Aortic smooth muscle cell (primary cell): ENCODE data around the gene DLL3. TPM values are rescaled to one million over a fixed set of nuclear protein-coding genes. Genes with fewer than 3 reads are reported as not detected.

ENCODE experiments used
- total RNA-seq: library from RNA; depleted of rRNA; stranded (reverse); fragments of >200 nt; gene quantifications from 2 replicates; pipeline ENCODE4 v1.2.3, GENCODE V29; 2014

The DLL3 gene, protein sequence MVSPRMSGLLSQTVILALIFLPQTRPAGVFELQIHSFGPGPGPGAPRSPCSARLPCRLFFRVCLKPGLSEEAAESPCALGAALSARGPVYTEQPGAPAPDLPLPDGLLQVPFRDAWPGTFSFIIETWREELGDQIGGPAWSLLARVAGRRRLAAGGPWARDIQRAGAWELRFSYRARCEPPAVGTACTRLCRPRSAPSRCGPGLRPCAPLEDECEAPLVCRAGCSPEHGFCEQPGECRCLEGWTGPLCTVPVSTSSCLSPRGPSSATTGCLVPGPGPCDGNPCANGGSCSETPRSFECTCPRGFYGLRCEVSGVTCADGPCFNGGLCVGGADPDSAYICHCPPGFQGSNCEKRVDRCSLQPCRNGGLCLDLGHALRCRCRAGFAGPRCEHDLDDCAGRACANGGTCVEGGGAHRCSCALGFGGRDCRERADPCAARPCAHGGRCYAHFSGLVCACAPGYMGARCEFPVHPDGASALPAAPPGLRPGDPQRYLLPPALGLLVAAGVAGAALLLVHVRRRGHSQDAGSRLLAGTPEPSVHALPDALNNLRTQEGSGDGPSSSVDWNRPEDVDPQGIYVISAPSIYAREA
- total RNA-seq, result 0.06 TPM in 1 of 2 replicates, not detected in the other

DNA sequence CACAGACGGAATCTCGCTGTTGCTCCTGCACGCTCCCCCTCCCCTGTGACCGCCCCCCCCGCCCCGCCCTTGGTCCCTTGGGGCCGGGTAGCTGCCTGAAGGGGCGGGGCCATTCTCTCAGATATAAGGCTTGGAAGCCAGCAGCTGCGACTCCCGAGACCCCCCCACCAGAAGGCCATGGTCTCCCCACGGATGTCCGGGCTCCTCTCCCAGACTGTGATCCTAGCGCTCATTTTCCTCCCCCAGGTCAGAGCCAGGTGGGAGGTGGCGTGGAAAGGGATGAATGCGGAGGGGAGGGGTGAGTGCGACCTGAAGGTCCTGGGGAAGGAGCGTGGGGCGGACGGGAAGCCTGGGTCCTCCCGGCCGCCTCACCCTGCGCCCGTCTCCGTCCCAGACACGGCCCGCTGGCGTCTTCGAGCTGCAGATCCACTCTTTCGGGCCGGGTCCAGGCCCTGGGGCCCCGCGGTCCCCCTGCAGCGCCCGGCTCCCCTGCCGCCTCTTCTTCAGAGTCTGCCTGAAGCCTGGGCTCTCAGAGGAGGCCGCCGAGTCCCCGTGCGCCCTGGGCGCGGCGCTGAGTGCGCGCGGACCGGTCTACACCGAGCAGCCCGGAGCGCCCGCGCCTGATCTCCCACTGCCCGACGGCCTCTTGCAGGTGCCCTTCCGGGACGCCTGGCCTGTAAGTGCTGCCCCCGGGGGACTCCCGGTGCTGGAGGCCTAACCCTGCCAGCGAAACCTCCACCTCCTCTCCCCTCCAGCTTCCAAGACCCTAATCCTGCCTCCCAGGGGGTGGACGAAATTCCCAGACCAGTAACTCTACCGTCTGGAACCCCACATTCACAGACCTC is at the start of gene DLL3:
TSS of gene DLL3 (plus strand) at position 150 of the 845 bp plus-strand sequence. CDS start at position 178, 28 bp downstream.

DNA sequence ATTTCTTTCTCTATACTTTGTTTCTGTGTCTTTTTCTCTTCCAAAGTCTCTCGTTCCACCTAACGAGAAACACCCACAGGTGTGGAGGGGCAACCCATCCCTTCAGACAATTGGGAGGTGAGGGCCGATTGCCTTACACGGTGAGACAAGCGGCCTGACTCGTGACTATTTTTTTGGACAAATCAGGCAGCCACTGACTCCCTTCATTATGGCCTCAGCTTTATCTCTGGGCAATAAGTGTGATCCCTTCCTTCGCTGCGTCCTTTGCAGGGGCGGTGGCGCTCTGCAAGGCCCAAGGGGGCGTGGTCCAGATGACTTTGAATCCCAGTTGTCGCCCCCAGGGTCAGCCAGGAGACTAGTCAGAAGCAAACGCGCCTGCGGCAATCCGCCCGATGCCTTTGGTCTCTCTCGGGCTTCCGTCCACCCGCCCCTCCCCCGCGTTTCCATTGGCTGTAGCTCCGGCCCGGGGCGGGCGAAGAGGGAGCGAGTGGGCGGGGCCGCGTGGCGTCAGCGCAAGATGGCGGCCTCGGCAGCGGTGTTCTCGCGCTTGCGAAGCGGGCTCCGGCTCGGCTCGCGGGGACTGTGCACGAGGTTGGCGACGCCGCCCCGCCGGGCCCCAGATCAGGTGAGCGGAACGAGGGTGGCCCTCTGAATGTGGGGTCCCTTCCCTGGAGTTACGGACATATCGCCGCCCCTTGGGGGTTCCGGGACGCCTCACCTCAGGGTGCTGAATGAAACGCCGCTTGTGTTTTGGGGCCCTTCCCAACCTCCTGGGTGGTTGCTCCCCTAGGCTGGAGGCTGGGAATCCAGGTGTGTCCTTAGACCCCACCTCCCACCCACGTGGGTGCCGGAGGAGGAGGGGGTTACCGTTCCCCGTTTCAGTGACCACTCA is 18.2 kb upstream of the DLL3 start, which contains the start of gene TIMM50:
TSS of gene TIMM50 (plus strand) at position 502 of the 892 bp plus-strand sequence. CDS start at position 518, 16 bp downstream.

DNA sequence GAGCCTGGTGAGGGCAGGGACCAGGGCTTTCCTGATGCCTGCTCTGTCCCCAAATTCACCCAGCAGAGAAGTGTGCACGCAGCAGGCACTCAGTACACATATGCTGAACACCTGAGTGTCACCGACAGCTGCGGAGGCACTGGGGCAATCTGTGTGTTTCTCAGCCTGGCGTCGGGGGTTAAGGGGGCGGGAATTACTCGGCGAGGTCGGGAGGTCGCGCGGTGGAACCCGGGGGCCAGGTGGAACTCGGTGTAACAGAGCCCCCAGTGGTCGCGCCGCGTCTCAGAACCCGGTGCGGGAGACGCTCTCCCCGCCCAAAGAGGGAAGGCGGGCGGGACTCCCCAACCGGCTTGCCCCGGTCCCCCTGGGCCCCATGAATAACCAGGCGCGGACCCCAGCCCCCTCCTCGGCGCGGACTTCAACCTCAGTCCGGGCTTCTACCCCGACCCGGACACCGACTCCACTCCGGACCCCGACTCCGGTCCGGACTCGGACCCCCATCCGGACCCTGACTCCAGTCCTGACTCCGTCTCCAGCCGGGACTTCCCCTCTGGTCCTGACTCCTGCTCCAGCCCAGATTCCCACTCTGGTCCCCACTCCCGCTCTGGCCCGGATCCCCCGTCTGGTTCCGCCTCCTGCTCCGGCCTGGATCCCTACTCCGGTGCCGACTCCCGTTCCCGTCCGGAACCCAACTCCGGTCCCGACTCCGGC is 16.2 kb downstream of the DLL3 start, which contains the start of gene SELENOV:
TSS of gene SELENOV (plus strand) at position 300 of the 711 bp plus-strand sequence. CDS start at position 374, 74 bp downstream.

DNA sequence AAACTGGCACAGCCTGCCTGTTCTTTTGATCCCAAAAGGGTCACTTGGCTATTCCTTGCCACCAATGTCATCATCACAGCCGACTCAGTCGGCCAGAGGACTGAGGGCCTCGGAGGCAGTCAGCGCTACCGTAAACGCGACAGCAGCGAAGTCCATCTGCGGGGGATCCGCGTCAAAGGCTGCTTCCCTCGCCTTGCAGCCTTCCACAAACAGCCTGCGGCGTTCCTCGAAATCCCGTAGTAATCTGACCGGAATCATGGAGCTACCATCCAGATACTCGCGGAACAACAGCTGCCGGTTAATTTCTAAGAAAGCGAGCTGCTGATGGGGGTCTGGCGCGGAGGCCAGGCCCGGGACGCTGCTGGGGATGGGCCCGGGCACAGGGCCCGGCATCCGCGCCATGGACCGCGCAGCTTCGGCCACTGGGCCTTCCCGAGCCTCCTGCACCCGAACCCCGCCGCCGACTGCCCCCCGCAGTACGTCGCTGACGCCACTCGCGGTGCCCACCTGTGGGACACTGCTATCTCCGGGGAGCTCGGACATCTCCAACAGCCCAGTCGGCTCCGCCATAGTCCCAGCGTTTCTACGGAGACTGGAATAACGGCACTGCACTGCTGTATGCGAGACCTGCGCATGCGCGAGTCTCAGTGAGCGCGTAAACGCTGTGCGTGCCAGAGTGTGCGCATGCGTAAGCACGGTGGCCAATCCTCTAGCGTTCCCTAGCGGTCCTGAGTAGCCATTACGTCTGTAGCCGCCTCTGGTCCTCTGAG is 33.7 kb downstream of the DLL3 start, which contains the start of gene EID2B:
TSS of gene EID2B (minus strand) at position 620 of the 770 bp plus-strand sequence. CDS start at position 570, 50 bp downstream.

DNA sequence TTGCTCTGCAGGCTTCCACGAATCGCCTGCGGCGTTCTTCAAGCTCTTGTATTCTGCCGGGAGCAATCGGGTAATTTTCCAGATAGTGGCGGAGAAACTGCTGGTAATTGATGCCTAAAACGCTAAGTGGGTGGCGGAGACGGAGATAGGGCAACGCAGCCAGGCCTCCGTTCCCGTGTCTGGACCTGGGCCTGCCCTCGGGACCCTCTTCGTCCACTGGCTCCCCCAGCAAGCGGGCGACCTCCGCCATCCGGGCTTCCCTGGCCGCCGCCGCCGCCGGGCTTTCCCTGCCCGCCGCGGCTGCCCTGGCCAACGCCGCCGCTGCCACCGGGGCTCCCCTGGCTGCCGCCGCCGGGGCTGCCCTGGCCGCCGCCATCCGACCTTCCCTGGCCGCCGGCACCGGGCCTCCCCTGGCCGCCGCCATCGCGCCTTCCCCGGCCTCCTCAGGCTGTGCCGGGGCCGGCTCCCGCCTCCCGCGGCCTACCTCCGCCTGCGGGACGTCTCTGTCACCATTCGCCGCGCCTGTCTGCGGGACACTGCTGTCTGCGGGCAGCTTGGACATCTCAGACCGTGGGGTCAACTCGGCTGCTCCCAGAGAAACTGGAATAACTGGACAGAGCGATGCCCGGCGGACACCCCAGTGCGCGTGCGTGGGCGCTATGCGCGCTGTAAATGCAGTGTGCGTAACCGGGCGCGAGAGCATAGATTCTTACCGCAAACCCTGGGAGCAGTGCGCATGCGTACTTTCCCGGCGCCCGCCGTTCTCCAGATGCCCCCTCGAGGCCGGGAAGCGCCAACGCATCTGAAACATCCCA is 41.0 kb downstream of the DLL3 start, which contains the start of gene EID2:
TSS of gene EID2 (minus strand) at position 644 of the 815 bp plus-strand sequence. CDS start at position 562, 82 bp downstream.

Other genes starting within 250 kb of the DLL3 start
- gene IFNL2, start 230.6 kb upstream of the DLL3 start, total RNA-seq, result not detected in 2 replicates
- not detected in 2 replicates for gene IFNL1, start 202.5 kb upstream of the DLL3 start, total RNA-seq
- under 0.01 TPM in 1 of 2 replicates, not detected in the other for gene LRFN1, start 178.1 kb upstream of the DLL3 start, total RNA-seq
- gene GMFG, start 162.9 kb upstream of the DLL3 start, total RNA-seq, result 0.87 and 2.6 TPM in 2 replicates
- 33.6 and 40.2 TPM in 2 replicates for gene SAMD4B, start 156.5 kb upstream of the DLL3 start, total RNA-seq
- 44.8 and 65.8 TPM in 2 replicates for gene PAF1, start 107.8 kb upstream of the DLL3 start, total RNA-seq
- 13.9 and 14.5 TPM in 2 replicates for gene MED29, start 107.6 kb upstream of the DLL3 start, total RNA-seq
- gene ZFP36, start 92.1 kb upstream of the DLL3 start, total RNA-seq, result 2.5 and 5.2 TPM in 2 replicates
- gene PLEKHG2, start 86.3 kb upstream of the DLL3 start, total RNA-seq, result 18.1 and 29.5 TPM in 2 replicates
- gene RPS16, start 63.0 kb upstream of the DLL3 start, total RNA-seq, result 38.5 and 131 TPM in 2 replicates
- gene SUPT5H, start 53.4 kb upstream of the DLL3 start, total RNA-seq, result 58.9 and 87.9 TPM in 2 replicates
- gene TIMM50, start 18.1 kb upstream of the DLL3 start, total RNA-seq, result 50.5 and 68.8 TPM in 2 replicates
- gene SELENOV, start 16.2 kb downstream of the DLL3 start, total RNA-seq, result not detected in 2 replicates
- 3.4 and 4.2 TPM in 2 replicates for gene EID2B, start 33.9 kb downstream of the DLL3 start, total RNA-seq
- gene EID2, start 41.2 kb downstream of the DLL3 start, total RNA-seq, result 10.1 and 11.9 TPM in 2 replicates
- not detected in 2 replicates for gene LGALS13, start 103.6 kb downstream of the DLL3 start, total RNA-seq
- gene LGALS16, start 157.0 kb downstream of the DLL3 start, total RNA-seq, result not detected in 2 replicates
- gene LGALS14, start 205.5 kb downstream of the DLL3 start, total RNA-seq, result not detected in 2 replicates
- not detected in 2 replicates for gene CLC, start 239.1 kb downstream of the DLL3 start, total RNA-seq